ENCODE measurements around the gene PCDHGB4. TPM values are rescaled to one million over a fixed set of nuclear protein-coding genes. Genes with fewer than 3 reads are reported as not detected.
A peak's percentile ranks its signal among the peaks of the same experiment; 100 is the strongest.
"Not testable (repeated sequence)": the region's sequence is repeated elsewhere in the genome, so short reads cannot be mapped to it uniquely, and the experiment has no call there.

The PCDHGB4 gene
- total RNA-seq, 4 donors from 2014 or later, result 3.8 to 5.5 (median 4.6) TPM

- no peaks in the 10 kb centered on the region for H3K36me3 ChIP-seq
- intact Hi-C loops (cut with DNase I), result no loop called here
Observed at GRCh38 chr5:141374627-141375026, 12.9 kb upstream of the PCDHGB4 start.

GRCh38 chr5:141375444-141376155 lies 11.9 kb upstream of the PCDHGB4 start:
- H3K4me1 ChIP-seq; H3K27me3 ChIP-seq; H3K36me3 ChIP-seq; H3K4me3 ChIP-seq; H3K27ac ChIP-seq (replicated peaks in 1 of 4); DNase-seq (ENCODE audit: extremely low spot score); intact Hi-C loops (cut with DNase I): not testable (repeated sequence)
- WGBS, result 40% methylated on average over 12 of the region's 48 CpGs
- peaks cover 14 to 99% (median 96%) of the 10 kb centered on the region in 4 donors for H3K9me3 ChIP-seq

More at GRCh38 chr5:141374627-141375026, 12.9 kb upstream of the PCDHGB4 start:
- H3K4me1 ChIP-seq, result peaks cover 0 to 7% (median 0%) of the 10 kb centered on the region in 4 donors
- H3K27ac ChIP-seq (replicated peaks in 1 of 4), result no peak overlapping the region
- H3K27me3 ChIP-seq, result no peaks in the 10 kb centered on the region
- H3K9me3 ChIP-seq, result peaks cover 18 to 99% (median 98%) of the 10 kb centered on the region in 4 donors
- H3K4me3 ChIP-seq, result peak overlapping the region in 3 of 4 donors; percentile 22 to 44 (median 32)
- DNase-seq (ENCODE audit: extremely low spot score), result no peak
- no peak for TF ChIP-seq EP300 (IDR thresholded peaks at IDR 0.05)
- no peak for TF ChIP-seq CTCF (IDR thresholded peaks at IDR 0.05)
- no peak for TF ChIP-seq POLR2AphosphoS5 (IDR thresholded peaks at IDR 0.05)
- no peak for TF ChIP-seq POLR2A (IDR thresholded peaks at IDR 0.05; ENCODE audit: low read depth)
- 72% methylated on average over 6 of the region's 14 CpGs for WGBS

GRCh38 chr5:141382469-141383294 lies 4.8 kb upstream of the PCDHGB4 start, which contains the start of gene PCDHGA7:
TSS of gene PCDHGA7 (plus strand) at chr5:141382742. CDS start at chr5:141382900, 158 bp downstream.
- Histone ChIP-seq H3K9me3 (peaks cover 5 to 99% (median 97%) of the 10 kb centered on the region in 4 donors), H3K4me1 (no peaks in the 10 kb centered on the region), H3K4me3 (peak within 1 kb of the TSS; percentile 12 to 45 (median 18)), H3K27ac (replicated peaks in 1 of 4) (no peak within 1 kb of the TSS), H3K27me3 (peaks cover 0 to 4% (median 0%) of the 10 kb centered on the region in 4 donors), H3K36me3 (peaks cover 0 to 11% (median 6%) of the 10 kb centered on the region in 4 donors)
- 13% methylated on average over 30 of the region's 37 CpGs for WGBS
- TF ChIP-seq CTCF (IDR thresholded peaks at IDR 0.05) (peak in 1 of 3 experiments; percentile 3), POLR2AphosphoS5 (IDR thresholded peaks at IDR 0.05) (no peak)
- intact Hi-C loops (cut with DNase I), result no loop called here
- no peak for DNase-seq (ENCODE audit: extremely low spot score)

GRCh38 chr5:141383345-141383744 lies 4.2 kb upstream of the PCDHGB4 start:
- Histone ChIP-seq H3K36me3 (peaks cover 0 to 11% (median 6%) of the 10 kb centered on the region in 4 donors), H3K9me3 (peaks cover 5 to 95% (median 94%) of the 10 kb centered on the region in 4 donors), H3K4me1 (no peaks in the 10 kb centered on the region), H3K4me3 (peak overlapping the region in 3 of 4 donors; percentile 14 to 45 (median 22)), H3K27ac (replicated peaks in 1 of 4) (no peak overlapping the region), H3K27me3 (peaks cover 0 to 4% (median 0%) of the 10 kb centered on the region in 4 donors)
- intact Hi-C loops (cut with DNase I), result no loop called here
- WGBS, result 30% methylated on average over 21 of the region's 21 CpGs
- DNase-seq (ENCODE audit: extremely low spot score), result no peak
- TF ChIP-seq POLR2A (IDR thresholded peaks at IDR 0.05; ENCODE audit: low read depth) (no peak), EP300 (IDR thresholded peaks at IDR 0.05) (no peak), CTCF (IDR thresholded peaks at IDR 0.05) (no peak), POLR2AphosphoS5 (IDR thresholded peaks at IDR 0.05) (no peak)

Data from esophagus muscularis mucosa (tissue), 4 donors.